Peyer's patch (tissue), 4 donors: ENCODE results near the gene PAM. TPM values are rescaled to one million over a fixed set of nuclear protein-coding genes. Genes with fewer than 3 reads are reported as not detected.

Experiments used
- DNase-seq, 3 donors: peaks; one replicate each; pipeline ENCODE4 v3.0.0-alpha.2; 2017 to 2019
- H3K27ac ChIP-seq, 4 donors: fragments of 200-600 bp; sonication (generic); one replicate each; pipeline ENCODE4 v1.5.1; 2016 to 2019
- H3K27me3 ChIP-seq, 2 donors: fragments of 200-600 bp; sonication (generic); one replicate each; pipeline ENCODE4 v1.5.1; 2019
- H3K36me3 ChIP-seq, 3 donors: fragments of 200-600 bp; sonication (generic); one replicate each; pipeline ENCODE4 v1.5.1; 2016 to 2019
- H3K4me1 ChIP-seq, 4 donors: fragments of 200-600 bp; sonication (generic); one replicate each; pipeline ENCODE4 v1.5.1; 2016 to 2019
- H3K4me3 ChIP-seq, 4 donors: fragments of 200-600 bp; sonication (generic); 1 replicate in 3 of 4; 2 replicates in 1 of 4; pipeline ENCODE4 v1.5.1; 2016 to 2019; ENCODE audit warnings: mild to moderate bottlenecking in 1 of 4
- H3K9me3 ChIP-seq, 4 donors: fragments of 200-600 bp; sonication (generic); one replicate each; pipeline ENCODE4 v1.5.1; 2016 to 2019; ENCODE audit warnings: mild to moderate bottlenecking in 1 of 4
- CTCF ChIP-seq, 6 experiments: fragments of 450-650 bp in 4 of 6; fragments of 200-600 bp in 2 of 6; sonication (generic) in 1 of 6; IDR thresholded peaks; one replicate each; pipeline ENCODE4 v1.5.1; 2017 to 2019; ENCODE audit warnings: antibody characterized with exemption in 6 of 6, mild to moderate bottlenecking in 3 of 6, moderate library complexity in 1 of 6
- POLR2A ChIP-seq, 2 donors: fragments of 450-650 bp; IDR thresholded peaks; one replicate each; pipeline ENCODE4 v1.5.1; 2017; ENCODE audit warnings: antibody characterized with exemption in 2 of 2, mild to moderate bottlenecking in 2 of 2, moderate library complexity in 2 of 2
- total RNA-seq, 4 donors: library from RNA; depleted of rRNA; stranded (reverse); fragments of >200 nt; gene quantifications; one replicate each; pipeline ENCODE4 v1.1.0, GENCODE V29; 2016

Gene PAM
- total RNA-seq, 4 donors from 2014 or later: 58.6 to 130 (median 109) TPM

- Histone ChIP-seq H3K4me3 (no peak overlapping the region), H3K27me3 (no peaks in the 10 kb centered on the region), H3K36me3 (no peaks in the 10 kb centered on the region), H3K27ac (no peak overlapping the region), H3K4me1 (no peaks in the 10 kb centered on the region), H3K9me3 (no peaks in the 10 kb centered on the region)
- TF ChIP-seq CTCF (IDR thresholded peaks at IDR 0.05) (no peak), POLR2A (IDR thresholded peaks at IDR 0.05) (no peak)
- no peak for DNase-seq
These were observed 227.0 kb downstream of the PAM start for GRCh38 chr5:102981957-102982635.

- DNase-seq: no peak
- TF ChIP-seq CTCF (IDR thresholded peaks at IDR 0.05): no peak
- Histone ChIP-seq H3K36me3 (no peaks in the 10 kb centered on the region), H3K27me3 (no peaks in the 10 kb centered on the region), H3K9me3 (no peaks in the 10 kb centered on the region), H3K4me3 (no peak overlapping the region), H3K27ac (no peak overlapping the region), H3K4me1 (no peaks in the 10 kb centered on the region)
These were observed 231.0 kb downstream of the PAM start for GRCh38 chr5:102986074-102986473.

GRCh38 chr5:102988459-102988858 is 233.4 kb downstream of the PAM start:
- no peak for TF ChIP-seq CTCF (IDR thresholded peaks at IDR 0.05)
- TF ChIP-seq POLR2A (IDR thresholded peaks at IDR 0.05): no peak
- DNase-seq: no peak

GRCh38 chr5:102991802-102992201 is 236.7 kb downstream of the PAM start:
- TF ChIP-seq POLR2A (IDR thresholded peaks at IDR 0.05) (no peak), CTCF (IDR thresholded peaks at IDR 0.05) (no peak)
- Histone ChIP-seq H3K27ac (no peak overlapping the region), H3K4me1 (no peaks in the 10 kb centered on the region), H3K4me3 (no peak overlapping the region), H3K9me3 (no peaks in the 10 kb centered on the region), H3K36me3 (no peaks in the 10 kb centered on the region), H3K27me3 (no peaks in the 10 kb centered on the region)
- DNase-seq: no peak

More at GRCh38 chr5:102988459-102988858, 233.4 kb downstream of the PAM start:
- Histone ChIP-seq H3K27me3 (no peaks in the 10 kb centered on the region), H3K9me3 (no peaks in the 10 kb centered on the region), H3K4me1 (no peaks in the 10 kb centered on the region), H3K36me3 (no peaks in the 10 kb centered on the region), H3K27ac (no peak overlapping the region), H3K4me3 (no peak overlapping the region)

GRCh38 chr5:102996011-102996575 is 241.0 kb downstream of the PAM start:
- no peaks in the 10 kb centered on the region for H3K36me3 ChIP-seq
- H3K27me3 ChIP-seq: no peaks in the 10 kb centered on the region
- DNase-seq: no peak
- TF ChIP-seq CTCF (IDR thresholded peaks at IDR 0.05) (no peak), POLR2A (IDR thresholded peaks at IDR 0.05) (no peak)
- H3K9me3 ChIP-seq: no peaks in the 10 kb centered on the region
- H3K4me1 ChIP-seq: no peaks in the 10 kb centered on the region
- no peak overlapping the region for H3K4me3 ChIP-seq
- no peak overlapping the region for H3K27ac ChIP-seq
